NK-92 treated with Interleukin-12 subunit alpha and Interleukin-12 subunit beta, amount 100 ng/mL, for 24 hours (cell line): ENCODE measurements around the gene ITGA3.

Experiments used
- DNase-seq: peaks from one replicate; lab custom pipeline; 2025; lab: John Stamatoyannopoulos, UW

The ITGA3 gene

GRCh38 chr17:50094243-50094752 is 38.4 kb downstream of the ITGA3 start:
- DNase-seq: peak; percentile 80

- DNase-seq: peak; percentile 95
Measured at GRCh38 chr17:50094753-50095619, 39.1 kb downstream of the ITGA3 start, which contains the start of gene PDK2. PDK2 (plus strand) TSS chr17:50095351; CDS start chr17:50095436, 85 bp downstream.

- DNase-seq: no peak
Measured at GRCh38 chr17:50095626-50096037, 39.7 kb downstream of the ITGA3 start.

- DNase-seq: no peak
Measured at GRCh38 chr17:50096092-50096491, 40.2 kb downstream of the ITGA3 start.

- no peak for DNase-seq
Measured at GRCh38 chr17:50096758-50097157, 40.8 kb downstream of the ITGA3 start.

GRCh38 chr17:50097455-50097854 is 41.5 kb downstream of the ITGA3 start:
- DNase-seq: no peak

GRCh38 chr17:50097926-50098325 is 42.0 kb downstream of the ITGA3 start:
- DNase-seq: no peak

- DNase-seq: no peak
Measured at GRCh38 chr17:50098583-50098982, 42.7 kb downstream of the ITGA3 start.

GRCh38 chr17:50099003-50099402 is 43.1 kb downstream of the ITGA3 start:
- no peak for DNase-seq

GRCh38 chr17:50100480-50100883 is 44.6 kb downstream of the ITGA3 start:
- no peak for DNase-seq

- DNase-seq: no peak
Measured at GRCh38 chr17:50100921-50101345, 45.0 kb downstream of the ITGA3 start.

GRCh38 chr17:50101346-50102163 is 45.6 kb downstream of the ITGA3 start:
- DNase-seq: no peak

GRCh38 chr17:50102164-50102991 is 46.5 kb downstream of the ITGA3 start:
- DNase-seq: no peak

- DNase-seq: no peak
Measured at GRCh38 chr17:50103252-50103651, 47.3 kb downstream of the ITGA3 start.

- no peak for DNase-seq
Measured at GRCh38 chr17:50103941-50104340, 48.0 kb downstream of the ITGA3 start.

GRCh38 chr17:50105811-50106210 is 49.9 kb downstream of the ITGA3 start:
- no peak for DNase-seq

- no peak for DNase-seq
Measured at GRCh38 chr17:50106393-50107131, 50.7 kb downstream of the ITGA3 start.

GRCh38 chr17:50107790-50108414 is 52.0 kb downstream of the ITGA3 start:
- DNase-seq: no peak

- DNase-seq: no peak
Measured at GRCh38 chr17:50108556-50108955, 52.6 kb downstream of the ITGA3 start.

- DNase-seq: no peak
Measured at GRCh38 chr17:50109207-50109606, 53.3 kb downstream of the ITGA3 start.

- no peak for DNase-seq
Measured at GRCh38 chr17:50109785-50110184, 53.9 kb downstream of the ITGA3 start.
